ENCODE results near the gene ACACA. TPM values are rescaled to one million over a fixed set of nuclear protein-coding genes. Genes with fewer than 3 reads are reported as not detected.

The ACACA gene
- total and polyA plus RNA-seq, 2 donors from 2014 or later: 13.8 to 34.9 TPM

DNA sequence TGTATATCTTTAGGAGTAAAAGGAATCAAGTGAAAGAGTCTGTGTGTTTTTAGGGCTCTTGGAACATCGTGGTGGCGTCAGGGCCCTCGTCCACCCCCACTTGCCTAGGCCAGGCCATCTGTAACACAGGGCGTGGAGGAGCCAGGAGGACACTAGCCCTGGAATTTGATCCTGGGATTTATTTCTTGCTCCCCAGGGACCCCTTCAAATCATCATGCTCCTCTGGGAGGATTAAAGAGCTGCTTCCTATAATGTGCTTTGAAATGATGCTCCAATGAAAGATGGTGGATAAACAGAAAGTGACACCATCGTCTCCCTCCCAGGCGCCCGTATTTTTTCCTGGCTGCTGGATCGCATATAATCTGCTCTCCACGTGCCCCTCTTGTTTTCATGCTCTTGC is 344.6 kb downstream of the ACACA start:
- TF ChIP-seq, protein P1, sequence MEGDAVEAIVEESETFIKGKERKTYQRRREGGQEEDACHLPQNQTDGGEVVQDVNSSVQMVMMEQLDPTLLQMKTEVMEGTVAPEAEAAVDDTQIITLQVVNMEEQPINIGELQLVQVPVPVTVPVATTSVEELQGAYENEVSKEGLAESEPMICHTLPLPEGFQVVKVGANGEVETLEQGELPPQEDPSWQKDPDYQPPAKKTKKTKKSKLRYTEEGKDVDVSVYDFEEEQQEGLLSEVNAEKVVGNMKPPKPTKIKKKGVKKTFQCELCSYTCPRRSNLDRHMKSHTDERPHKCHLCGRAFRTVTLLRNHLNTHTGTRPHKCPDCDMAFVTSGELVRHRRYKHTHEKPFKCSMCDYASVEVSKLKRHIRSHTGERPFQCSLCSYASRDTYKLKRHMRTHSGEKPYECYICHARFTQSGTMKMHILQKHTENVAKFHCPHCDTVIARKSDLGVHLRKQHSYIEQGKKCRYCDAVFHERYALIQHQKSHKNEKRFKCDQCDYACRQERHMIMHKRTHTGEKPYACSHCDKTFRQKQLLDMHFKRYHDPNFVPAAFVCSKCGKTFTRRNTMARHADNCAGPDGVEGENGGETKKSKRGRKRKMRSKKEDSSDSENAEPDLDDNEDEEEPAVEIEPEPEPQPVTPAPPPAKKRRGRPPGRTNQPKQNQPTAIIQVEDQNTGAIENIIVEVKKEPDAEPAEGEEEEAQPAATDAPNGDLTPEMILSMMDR (IDR thresholded peaks at IDR 0.05; ENCODE audit: borderline replicate concordance, extremely low read depth, insufficient read depth): no peak
- Histone ChIP-seq H3K4me3 (ENCODE audit: low read length in 3 of 3) (no peak overlapping the region), H3K27ac (ENCODE audit: low read depth in 2 of 2, low read length in 2 of 2) (no peak overlapping the region), H3K9me3 (ENCODE audit: control insufficient read depth in 2 of 3, insufficient read depth in 1 of 3, low read length in 3 of 3) (no peaks in the 10 kb centered on the region), H3K36me3 (ENCODE audit: control insufficient read depth in 2 of 3, insufficient read depth in 3 of 3, low read length in 3 of 3) (peaks cover 0 to under 1% (median 0%) of the 10 kb centered on the region in 3 donors), H3K4me1 (ENCODE audit: control insufficient read depth in 2 of 3, insufficient read depth in 2 of 3, low read depth in 1 of 3, low read length in 3 of 3) (no peaks in the 10 kb centered on the region), H3K27me3 (ENCODE audit: control insufficient read depth, insufficient read depth, low read length) (no peaks in the 10 kb centered on the region), H3K9ac (ENCODE audit: low read length in 3 of 3) (no peak overlapping the region)
- intact Hi-C loops (cut with DNase I): no loop called here
- FAIRE-seq: no peak
- DNase-seq: peak in 1 of 5 donors; percentile 26

DNA sequence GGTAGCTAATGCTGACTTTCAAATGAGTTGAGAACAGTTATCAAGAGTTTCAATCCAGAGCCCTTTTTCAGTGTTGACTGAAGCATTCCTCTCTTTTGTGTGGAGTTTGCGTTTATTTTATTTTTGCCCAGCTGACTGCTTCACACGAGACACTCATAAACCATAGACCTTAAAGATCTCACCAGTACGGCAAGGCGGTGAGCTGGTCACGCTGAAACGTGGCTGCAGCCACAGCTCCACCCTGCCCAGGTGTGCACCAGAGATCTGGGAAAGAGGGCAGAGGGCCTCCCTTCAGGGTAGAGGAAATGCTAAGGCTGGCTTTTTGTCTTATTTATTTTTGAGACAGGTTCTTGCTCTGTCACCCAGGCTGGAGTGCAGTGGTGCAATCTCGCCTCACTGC is 345.7 kb downstream of the ACACA start:
- Histone ChIP-seq H3K4me3 (ENCODE audit: low read length in 3 of 3) (no peak overlapping the region), H3K36me3 (ENCODE audit: control insufficient read depth in 2 of 3, insufficient read depth in 3 of 3, low read length in 3 of 3) (peaks cover 0 to 7% (median 0%) of the 10 kb centered on the region in 3 donors), H3K27me3 (ENCODE audit: control insufficient read depth, insufficient read depth, low read length) (no peaks in the 10 kb centered on the region), H3K4me1 (ENCODE audit: control insufficient read depth in 2 of 3, insufficient read depth in 2 of 3, low read depth in 1 of 3, low read length in 3 of 3) (no peaks in the 10 kb centered on the region), H3K9me3 (ENCODE audit: control insufficient read depth in 2 of 3, insufficient read depth in 1 of 3, low read length in 3 of 3) (no peaks in the 10 kb centered on the region), H3K9ac (ENCODE audit: low read length in 3 of 3) (no peak overlapping the region), H3K27ac (ENCODE audit: low read depth in 2 of 2, low read length in 2 of 2) (no peak overlapping the region)
- TF ChIP-seq, protein P1 (IDR thresholded peaks at IDR 0.05; ENCODE audit: borderline replicate concordance, extremely low read depth, insufficient read depth): no peak
- FAIRE-seq (no peak), DNase-seq (peak in 1 of 5 donors; percentile 17)
- intact Hi-C loops (cut with DNase I): no loop called here

DNA sequence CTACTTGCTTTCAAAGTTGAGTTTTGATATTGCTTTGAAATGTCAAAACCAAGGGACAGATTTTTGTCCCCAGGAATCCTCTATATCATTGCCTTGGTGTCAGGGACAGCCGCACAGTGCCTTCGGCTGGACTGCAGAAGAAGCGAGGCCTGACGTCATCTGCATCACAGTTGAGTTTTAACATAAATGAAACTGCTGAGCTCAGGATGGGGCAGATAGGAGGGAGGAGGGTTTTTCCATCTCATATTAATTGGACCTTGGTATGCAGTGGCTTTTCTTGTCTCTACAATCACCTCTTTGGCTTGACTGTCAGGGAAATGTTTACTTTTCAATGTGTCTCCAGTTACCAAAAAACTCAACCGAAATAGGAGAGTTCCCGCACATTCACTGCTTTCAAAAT is 346.5 kb downstream of the ACACA start:
- Histone ChIP-seq H3K4me3 (ENCODE audit: low read length in 3 of 3) (no peak overlapping the region), H3K27me3 (ENCODE audit: control insufficient read depth, insufficient read depth, low read length) (no peaks in the 10 kb centered on the region), H3K27ac (ENCODE audit: low read depth in 2 of 2, low read length in 2 of 2) (no peak overlapping the region), H3K36me3 (ENCODE audit: control insufficient read depth in 2 of 3, insufficient read depth in 3 of 3, low read length in 3 of 3) (peaks cover 0 to 12% (median 0%) of the 10 kb centered on the region in 3 donors), H3K9ac (ENCODE audit: low read length in 3 of 3) (no peak overlapping the region), H3K9me3 (ENCODE audit: control insufficient read depth in 2 of 3, insufficient read depth in 1 of 3, low read length in 3 of 3) (no peaks in the 10 kb centered on the region), H3K4me1 (ENCODE audit: control insufficient read depth in 2 of 3, insufficient read depth in 2 of 3, low read depth in 1 of 3, low read length in 3 of 3) (no peaks in the 10 kb centered on the region)
- DNase-seq: peak in 1 of 5 donors; percentile 12
- intact Hi-C loops (cut with DNase I): no loop called here
- no peak for FAIRE-seq
- TF ChIP-seq, protein P1 (IDR thresholded peaks at IDR 0.05; ENCODE audit: borderline replicate concordance, extremely low read depth, insufficient read depth): no peak

DNA sequence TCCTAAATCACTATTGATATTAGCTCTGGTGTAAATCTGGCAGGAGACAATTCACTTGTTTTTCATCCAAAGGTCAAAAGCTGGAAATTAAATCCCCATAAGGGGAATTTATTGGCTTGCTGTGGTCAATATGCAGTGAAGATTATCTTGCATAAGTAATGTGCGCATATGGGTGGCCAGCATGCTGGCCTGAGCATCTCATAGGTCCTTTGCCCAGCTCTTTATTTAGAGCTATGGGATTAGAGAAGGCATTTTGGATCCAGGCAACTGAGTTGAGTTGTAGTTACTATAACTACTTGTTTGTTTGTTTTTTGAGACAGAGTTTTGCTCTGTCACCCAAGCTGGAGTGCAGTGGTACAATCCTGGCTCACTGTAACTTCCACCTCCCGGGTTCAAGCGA is 347.1 kb downstream of the ACACA start:
- no peak overlapping the region for H3K9ac ChIP-seq (ENCODE audit: low read length in 3 of 3)
- DNase-seq (no peak), FAIRE-seq (no peak)
- H3K36me3 ChIP-seq (ENCODE audit: control insufficient read depth in 2 of 3, insufficient read depth in 3 of 3, low read length in 3 of 3): peaks cover 0 to 12% (median 0%) of the 10 kb centered on the region in 3 donors
- intact Hi-C loops (cut with DNase I): loop anchor here (10.0 kb wide), 1 partner anchor 435 kb away; no protein-coding TSS in a partner anchor
- H3K9me3 ChIP-seq (ENCODE audit: control insufficient read depth in 2 of 3, insufficient read depth in 1 of 3, low read length in 3 of 3): no peaks in the 10 kb centered on the region
- no peak overlapping the region for H3K4me3 ChIP-seq (ENCODE audit: low read length in 3 of 3)
- TF ChIP-seq, protein P1 (IDR thresholded peaks at IDR 0.05; ENCODE audit: borderline replicate concordance, extremely low read depth, insufficient read depth): no peak
- H3K4me1 ChIP-seq (ENCODE audit: control insufficient read depth in 2 of 3, insufficient read depth in 2 of 3, low read depth in 1 of 3, low read length in 3 of 3): no peaks in the 10 kb centered on the region
- no peak overlapping the region for H3K27ac ChIP-seq (ENCODE audit: low read depth in 2 of 2, low read length in 2 of 2)
- no peaks in the 10 kb centered on the region for H3K27me3 ChIP-seq (ENCODE audit: control insufficient read depth, insufficient read depth, low read length)

Measured in kidney (tissue), 14 donors.